DOHH2 (cell line): ENCODE data around the gene ACSF3.

Experiments used
- H3F3A ChIP-seq: fragments of 200-600 bp; sonication (generic), shearing (Covaris generic); 2 replicates; pipeline ENCODE4 v1.6.0; 2016; ENCODE audit warnings: antibody characterized with exemption, mild to moderate bottlenecking; ENCODE audit not compliant: control insufficient read depth, insufficient read depth
- H3K27ac ChIP-seq: fragments of 200-600 bp; sonication (generic); 2 replicates; pipeline ENCODE4 v1.5.1; 2014; ENCODE audit warnings: low read depth, mild to moderate bottlenecking, low read length, moderate library complexity
- H3K27me3 ChIP-seq: fragments of 200-600 bp; sonication (generic); 2 replicates; pipeline ENCODE4 v1.6.1; 2014; ENCODE audit warnings: mild to moderate bottlenecking, low read length, mixed read lengths; ENCODE audit not compliant: control insufficient read depth
- H3K36me3 ChIP-seq: fragments of 200-600 bp; sonication (generic); 2 replicates; pipeline ENCODE4 v1.6.1; 2014; ENCODE audit warnings: mild to moderate bottlenecking, low read length, moderate library complexity, mixed read lengths; ENCODE audit not compliant: control insufficient read depth
- H3K4me1 ChIP-seq: fragments of 200-600 bp; sonication (generic); 2 replicates; pipeline ENCODE4 v1.6.1; 2014; ENCODE audit warnings: mild to moderate bottlenecking, low read length, mixed read lengths; ENCODE audit not compliant: control insufficient read depth
- H3K4me2 ChIP-seq: fragments of 200-600 bp; sonication (generic); 2 replicates; pipeline ENCODE4 v1.6.0; 2014; ENCODE audit warnings: mild to moderate bottlenecking, low read length, moderate library complexity
- H3K4me3 ChIP-seq: fragments of 200-600 bp; sonication (generic); 2 replicates; pipeline ENCODE4 v1.5.1; 2014; ENCODE audit warnings: mild to moderate bottlenecking, low read length, mixed read lengths
- H3K79me2 ChIP-seq: fragments of 200-600 bp; sonication (generic); 2 replicates; pipeline ENCODE4 v1.6.1; 2014; ENCODE audit warnings: mild to moderate bottlenecking, low read length, mixed read lengths; ENCODE audit not compliant: control insufficient read depth
- H3K9me2 ChIP-seq: fragments of 200-600 bp; sonication (generic); replicated peaks from 2 replicates; pipeline ENCODE4 v1.6.1; 2014; ENCODE audit warnings: mild to moderate bottlenecking, low read length, mixed read lengths; ENCODE audit not compliant: control insufficient read depth
- H3K9me3 ChIP-seq: fragments of 200-600 bp; sonication (generic); 2 replicates; pipeline ENCODE4 v1.6.1; 2014; ENCODE audit warnings: antibody characterized with exemption, low read length, mixed read lengths; ENCODE audit not compliant: control insufficient read depth, insufficient read depth
- H4K20me1 ChIP-seq: fragments of 200-600 bp; sonication (generic); 2 replicates; pipeline ENCODE4 v1.6.0; 2014; ENCODE audit warnings: low read depth, mild to moderate bottlenecking, antibody characterized with exemption, low read length, moderate library complexity; ENCODE audit not compliant: control insufficient read depth, insufficient read depth
- CTCF ChIP-seq: fragments of 200-600 bp; sonication (generic); IDR thresholded peaks from one replicate; pipeline ENCODE4 v1.5.1; 2014; ENCODE audit warnings: antibody characterized with exemption, mild to moderate bottlenecking, low read depth, low read length; ENCODE audit not compliant: poor library complexity, severe bottlenecking
- EZH2phosphoT487 ChIP-seq: fragments of 200-600 bp; sonication (generic); IDR thresholded peaks from 2 replicates; pipeline ENCODE4 v1.6.1; 2017; ENCODE audit warnings: borderline replicate concordance, mild to moderate bottlenecking, antibody characterized with exemption, low read length, moderate library complexity, mixed read lengths

The ACSF3 gene

GRCh38 chr16:89159850-89160354 lies 66.2 kb downstream of the ACSF3 start:
- H3K27me3 ChIP-seq: no peaks in the 10 kb centered on the region
- TF ChIP-seq CTCF: no peak
- no peak for TF ChIP-seq EZH2phosphoT487
- H4K20me1 ChIP-seq: no peaks in the 10 kb centered on the region
- no peaks in the 10 kb centered on the region for H3K9me2 ChIP-seq
- peaks cover 22% of the 10 kb centered on the region for H3F3A ChIP-seq
- no peaks in the 10 kb centered on the region for H3K79me2 ChIP-seq
- H3K4me1 ChIP-seq: peaks cover 5% of the 10 kb centered on the region
- no peak overlapping the region for H3K4me2 ChIP-seq
- H3K36me3 ChIP-seq: no peaks in the 10 kb centered on the region
- H3K27ac ChIP-seq: no peak overlapping the region
- peaks cover 28% of the 10 kb centered on the region; the same call in 1 of the 2 replicates for H3K9me3 ChIP-seq
- no peak overlapping the region for H3K4me3 ChIP-seq

GRCh38 chr16:89160977-89161701 lies 67.5 kb downstream of the ACSF3 start:
- Histone ChIP-seq H3K79me2 (no peaks in the 10 kb centered on the region), H3K4me3 (no peak overlapping the region), H3K36me3 (no peaks in the 10 kb centered on the region), H3K9me3 (peaks cover 28% of the 10 kb centered on the region; the same call in 1 of the 2 replicates), H4K20me1 (no peaks in the 10 kb centered on the region), H3K27ac (no peak overlapping the region), H3K4me1 (0 out of 2 replicates have a peak, but pooled peaks cover 3% of the 10 kb centered on the region), H3F3A (peaks cover 19% of the 10 kb centered on the region), H3K9me2 (no peaks in the 10 kb centered on the region), H3K4me2 (no peak overlapping the region), H3K27me3 (no peaks in the 10 kb centered on the region)
- TF ChIP-seq EZH2phosphoT487 (no peak), CTCF (no peak)

GRCh38 chr16:89161763-89162713 lies 68.4 kb downstream of the ACSF3 start:
- no peak overlapping the region for H3K4me3 ChIP-seq
- peaks cover 6% of the 10 kb centered on the region for H3K4me1 ChIP-seq
- no peaks in the 10 kb centered on the region for H3K9me2 ChIP-seq
- H3K36me3 ChIP-seq: no peaks in the 10 kb centered on the region
- H3K79me2 ChIP-seq: no peaks in the 10 kb centered on the region
- H3K27ac ChIP-seq: no peak overlapping the region
- H3F3A ChIP-seq: peaks cover 19% of the 10 kb centered on the region
- H4K20me1 ChIP-seq: no peaks in the 10 kb centered on the region
- H3K27me3 ChIP-seq: no peaks in the 10 kb centered on the region
- no peak overlapping the region for H3K4me2 ChIP-seq
- peaks cover 28% of the 10 kb centered on the region; the same call in 1 of the 2 replicates for H3K9me3 ChIP-seq
- TF ChIP-seq CTCF (no peak), EZH2phosphoT487 (no peak)
